K562 (cell line): ENCODE measurements around the gene NME4.
"Not testable (repeated sequence)": the region's sequence is repeated elsewhere in the genome, so short reads cannot be mapped to it uniquely, and the experiment has no call there.

Experiments
- BDP1 ChIP-seq: IDR thresholded peaks from 3 replicates; pipeline ENCODE4 v1.6.1; 2011; ENCODE audit not compliant: insufficient read length, insufficient read depth
- CBX1 ChIP-seq: sonication (generic); IDR thresholded peaks from 2 replicates; pipeline ENCODE4 v1.6.1; 2016; ENCODE audit warnings: antibody characterized with exemption, low read depth, mild to moderate bottlenecking
- GTF2F1 ChIP-seq: IDR thresholded peaks from 2 replicates; pipeline ENCODE4 v1.6.1; 2011; ENCODE audit warnings: low read depth, low read length, improper control_type of control experiment
- HCFC1 ChIP-seq: IDR thresholded peaks from 2 replicates; pipeline ENCODE4 v1.6.1; 2012; ENCODE audit warnings: low read depth, low read length, improper control_type of control experiment
- KLF13 ChIP-seq: fragments of 450-650 bp; IDR thresholded peaks from 2 replicates; pipeline ENCODE4 v1.6.1; 2016; ENCODE audit warnings: missing genetic modification characterization, low read depth, mild to moderate bottlenecking, missing compliant biosample characterization, moderate library complexity, borderline replicate concordance
- MCM3 ChIP-seq: fragments of 450-650 bp; IDR thresholded peaks from 2 replicates; pipeline ENCODE4 v1.6.1; 2016
- POLR2A ChIP-seq: fragments of 450-650 bp; conservative IDR thresholded peaks from 2 replicates; pipeline ENCODE4 v1.6.1; 2016
- ZNF146 ChIP-seq: IDR thresholded peaks from one replicate; pipeline ENCODE4 v1.6.1; 2018; ENCODE audit warnings: missing compliant biosample characterization; ENCODE audit not compliant: unreplicated experiment
- ZNF444 ChIP-seq: fragments of 250-450 bp; sonication (Bioruptor Pico); IDR thresholded peaks from 2 replicates; pipeline ENCODE4 v1.4.0; 2020; ENCODE audit warnings: mild to moderate bottlenecking, moderate library complexity
- ZNF707 ChIP-seq: fragments of 250-450 bp; sonication (Bioruptor Pico); conservative IDR thresholded peaks from 2 replicates; pipeline ENCODE4 v1.8.0; 2022; ENCODE audit warnings: inconsistent platforms, mild to moderate bottlenecking, moderate library complexity
- TF ChIP-seq, protein P1 (sequence below): fragments of 450-650 bp; IDR thresholded peaks from 2 replicates; pipeline ENCODE4 v1.6.1; 2016
- TF ChIP-seq, protein P2 (sequence below): sonication (generic); formaldehyde crosslinking; IDR thresholded peaks from 2 replicates; pipeline ENCODE4 v1.8.1; 2022; ENCODE audit warnings: missing genetic modification reagents
- TF ChIP-seq, protein P3 (sequence below): fragments of 450-650 bp; IDR thresholded peaks from 2 replicates; pipeline ENCODE4 v1.6.1; 2017; ENCODE audit warnings: antibody characterized with exemption, mild to moderate bottlenecking
- TF ChIP-seq, protein P4 (sequence below), 3 experiments: IDR thresholded peaks in 2 of 3; conservative IDR thresholded peaks in 1 of 3; 2 replicates each; pipeline ENCODE4 v1.5.1; 2011 to 2012; ENCODE audit warnings: low read length in 3 of 3, mild to moderate bottlenecking in 3 of 3, control low read depth in 2 of 3, improper control_type of control experiment in 1 of 3, inconsistent platforms in 1 of 3, low read depth in 1 of 3, mixed read lengths in 1 of 3, moderate library complexity in 1 of 3; ENCODE audit not compliant: insufficient read depth in 2 of 3

DNA sequence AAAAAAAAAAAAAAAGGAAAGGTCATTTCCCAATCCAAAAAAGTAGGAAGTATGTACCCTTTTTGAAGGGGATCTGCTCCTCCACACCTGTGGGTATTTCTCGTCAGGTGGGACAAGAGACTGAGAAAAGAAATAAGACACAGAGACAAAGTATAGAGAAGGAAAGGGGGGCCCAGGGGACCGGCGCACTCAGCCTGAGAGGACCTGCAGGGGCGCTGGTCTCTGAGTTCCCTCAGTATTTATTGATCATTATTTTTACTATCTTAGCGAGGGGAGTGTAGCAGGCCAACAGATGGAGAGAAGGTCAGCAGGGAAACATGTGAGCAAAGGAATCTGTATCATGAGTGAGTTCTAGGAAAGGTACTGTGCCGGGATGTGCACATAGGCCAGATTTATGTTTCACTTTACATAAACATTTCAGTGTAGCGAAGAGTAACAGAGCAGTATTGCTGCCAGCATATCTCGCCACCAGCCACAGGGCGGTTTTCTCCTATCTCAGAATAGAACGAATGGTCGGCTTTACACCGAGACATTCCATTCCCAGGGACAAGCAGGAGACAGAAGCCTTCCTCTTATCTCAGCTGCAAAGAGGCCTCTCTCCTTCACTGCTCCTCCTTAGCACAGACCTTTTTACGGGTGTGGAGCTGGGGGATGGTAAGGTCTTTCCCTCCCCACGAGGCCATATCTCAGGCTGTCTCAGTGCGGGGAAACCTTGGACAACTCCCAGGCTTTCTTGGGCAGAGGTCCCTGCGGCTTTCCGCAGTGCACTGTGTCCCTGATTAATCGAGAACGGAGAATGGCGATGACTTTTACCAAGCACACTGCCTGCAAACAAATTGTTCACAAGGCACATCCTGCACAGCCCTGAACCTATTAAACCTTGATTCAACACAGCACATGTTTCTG is 9.0 kb upstream of the NME4 start:
- TF ChIP-seq BDP1; KLF13 (tag); ZNF707 (CRISPR knock-in tag); GTF2F1; MCM3; CBX1; ZNF146 (CRISPR knock-in tag); HCFC1; POLR2A: not testable (repeated sequence)
- TF ChIP-seq ZNF444 (CRISPR knock-in tag), result peak; percentile 77; the same call in 1 of the 2 replicates
- TF ChIP-seq, protein P1, sequence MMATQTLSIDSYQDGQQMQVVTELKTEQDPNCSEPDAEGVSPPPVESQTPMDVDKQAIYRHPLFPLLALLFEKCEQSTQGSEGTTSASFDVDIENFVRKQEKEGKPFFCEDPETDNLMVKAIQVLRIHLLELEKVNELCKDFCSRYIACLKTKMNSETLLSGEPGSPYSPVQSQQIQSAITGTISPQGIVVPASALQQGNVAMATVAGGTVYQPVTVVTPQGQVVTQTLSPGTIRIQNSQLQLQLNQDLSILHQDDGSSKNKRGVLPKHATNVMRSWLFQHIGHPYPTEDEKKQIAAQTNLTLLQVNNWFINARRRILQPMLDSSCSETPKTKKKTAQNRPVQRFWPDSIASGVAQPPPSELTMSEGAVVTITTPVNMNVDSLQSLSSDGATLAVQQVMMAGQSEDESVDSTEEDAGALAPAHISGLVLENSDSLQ, result not testable (repeated sequence)
- TF ChIP-seq, protein P2, sequence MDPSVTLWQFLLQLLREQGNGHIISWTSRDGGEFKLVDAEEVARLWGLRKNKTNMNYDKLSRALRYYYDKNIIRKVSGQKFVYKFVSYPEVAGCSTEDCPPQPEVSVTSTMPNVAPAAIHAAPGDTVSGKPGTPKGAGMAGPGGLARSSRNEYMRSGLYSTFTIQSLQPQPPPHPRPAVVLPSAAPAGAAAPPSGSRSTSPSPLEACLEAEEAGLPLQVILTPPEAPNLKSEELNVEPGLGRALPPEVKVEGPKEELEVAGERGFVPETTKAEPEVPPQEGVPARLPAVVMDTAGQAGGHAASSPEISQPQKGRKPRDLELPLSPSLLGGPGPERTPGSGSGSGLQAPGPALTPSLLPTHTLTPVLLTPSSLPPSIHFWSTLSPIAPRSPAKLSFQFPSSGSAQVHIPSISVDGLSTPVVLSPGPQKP (CRISPR knock-in tag), result not testable (repeated sequence)
- TF ChIP-seq, protein P3, sequence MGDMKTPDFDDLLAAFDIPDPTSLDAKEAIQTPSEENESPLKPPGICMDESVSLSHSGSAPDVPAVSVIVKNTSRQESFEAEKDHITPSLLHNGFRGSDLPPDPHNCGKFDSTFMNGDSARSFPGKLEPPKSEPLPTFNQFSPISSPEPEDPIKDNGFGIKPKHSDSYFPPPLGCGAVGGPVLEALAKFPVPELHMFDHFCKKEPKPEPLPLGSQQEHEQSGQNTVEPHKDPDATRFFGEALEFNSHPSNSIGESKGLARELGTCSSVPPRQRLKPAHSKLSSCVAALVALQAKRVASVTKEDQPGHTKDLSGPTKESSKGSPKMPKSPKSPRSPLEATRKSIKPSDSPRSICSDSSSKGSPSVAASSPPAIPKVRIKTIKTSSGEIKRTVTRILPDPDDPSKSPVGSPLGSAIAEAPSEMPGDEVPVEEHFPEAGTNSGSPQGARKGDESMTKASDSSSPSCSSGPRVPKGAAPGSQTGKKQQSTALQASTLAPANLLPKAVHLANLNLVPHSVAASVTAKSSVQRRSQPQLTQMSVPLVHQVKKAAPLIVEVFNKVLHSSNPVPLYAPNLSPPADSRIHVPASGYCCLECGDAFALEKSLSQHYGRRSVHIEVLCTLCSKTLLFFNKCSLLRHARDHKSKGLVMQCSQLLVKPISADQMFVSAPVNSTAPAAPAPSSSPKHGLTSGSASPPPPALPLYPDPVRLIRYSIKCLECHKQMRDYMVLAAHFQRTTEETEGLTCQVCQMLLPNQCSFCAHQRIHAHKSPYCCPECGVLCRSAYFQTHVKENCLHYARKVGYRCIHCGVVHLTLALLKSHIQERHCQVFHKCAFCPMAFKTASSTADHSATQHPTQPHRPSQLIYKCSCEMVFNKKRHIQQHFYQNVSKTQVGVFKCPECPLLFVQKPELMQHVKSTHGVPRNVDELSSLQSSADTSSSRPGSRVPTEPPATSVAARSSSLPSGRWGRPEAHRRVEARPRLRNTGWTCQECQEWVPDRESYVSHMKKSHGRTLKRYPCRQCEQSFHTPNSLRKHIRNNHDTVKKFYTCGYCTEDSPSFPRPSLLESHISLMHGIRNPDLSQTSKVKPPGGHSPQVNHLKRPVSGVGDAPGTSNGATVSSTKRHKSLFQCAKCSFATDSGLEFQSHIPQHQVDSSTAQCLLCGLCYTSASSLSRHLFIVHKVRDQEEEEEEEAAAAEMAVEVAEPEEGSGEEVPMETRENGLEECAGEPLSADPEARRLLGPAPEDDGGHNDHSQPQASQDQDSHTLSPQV, result not testable (repeated sequence)
- TF ChIP-seq, protein P4, sequence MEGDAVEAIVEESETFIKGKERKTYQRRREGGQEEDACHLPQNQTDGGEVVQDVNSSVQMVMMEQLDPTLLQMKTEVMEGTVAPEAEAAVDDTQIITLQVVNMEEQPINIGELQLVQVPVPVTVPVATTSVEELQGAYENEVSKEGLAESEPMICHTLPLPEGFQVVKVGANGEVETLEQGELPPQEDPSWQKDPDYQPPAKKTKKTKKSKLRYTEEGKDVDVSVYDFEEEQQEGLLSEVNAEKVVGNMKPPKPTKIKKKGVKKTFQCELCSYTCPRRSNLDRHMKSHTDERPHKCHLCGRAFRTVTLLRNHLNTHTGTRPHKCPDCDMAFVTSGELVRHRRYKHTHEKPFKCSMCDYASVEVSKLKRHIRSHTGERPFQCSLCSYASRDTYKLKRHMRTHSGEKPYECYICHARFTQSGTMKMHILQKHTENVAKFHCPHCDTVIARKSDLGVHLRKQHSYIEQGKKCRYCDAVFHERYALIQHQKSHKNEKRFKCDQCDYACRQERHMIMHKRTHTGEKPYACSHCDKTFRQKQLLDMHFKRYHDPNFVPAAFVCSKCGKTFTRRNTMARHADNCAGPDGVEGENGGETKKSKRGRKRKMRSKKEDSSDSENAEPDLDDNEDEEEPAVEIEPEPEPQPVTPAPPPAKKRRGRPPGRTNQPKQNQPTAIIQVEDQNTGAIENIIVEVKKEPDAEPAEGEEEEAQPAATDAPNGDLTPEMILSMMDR (IDR thresholded peaks at IDR 0.05 in 2 of 3, conservative IDR thresholded peaks at IDR 0.05 in 1 of 3; ENCODE audit: insufficient read depth in 2 of 3, low read depth in 1 of 3, low read length in 3 of 3), result peak in 2 of 3 experiments; percentile 9 to 47; a peak in 3 of 6 replicates
